Liver (tissue), 3 donors: ENCODE results near the gene VPS13C.

ENCODE experiments used
- FOXA1 ChIP-seq: IDR thresholded peaks from 2 replicates; pipeline ENCODE4 v1.6.1; 2016; ENCODE audit warnings: antibody characterized with exemption
- JUND ChIP-seq, 2 donors: IDR thresholded peaks; 2 replicates each; pipeline ENCODE4 v1.6.1; 2016; ENCODE audit warnings: antibody characterized with exemption in 2 of 2
- TAF1 ChIP-seq: conservative IDR thresholded peaks from 2 replicates; pipeline ENCODE4 v1.6.1; 2016; ENCODE audit warnings: antibody characterized with exemption, mild to moderate bottlenecking
- TF ChIP-seq, protein P1 (sequence below): fragments of 150-350 bp; IDR thresholded peaks from 2 replicates; pipeline ENCODE4 v1.5.1; 2017; ENCODE audit warnings: improper control_type of control experiment, low read depth, low read length; ENCODE audit not compliant: missing input control
- donor health status: healthy.
- donor health status: healthy.

DNA sequence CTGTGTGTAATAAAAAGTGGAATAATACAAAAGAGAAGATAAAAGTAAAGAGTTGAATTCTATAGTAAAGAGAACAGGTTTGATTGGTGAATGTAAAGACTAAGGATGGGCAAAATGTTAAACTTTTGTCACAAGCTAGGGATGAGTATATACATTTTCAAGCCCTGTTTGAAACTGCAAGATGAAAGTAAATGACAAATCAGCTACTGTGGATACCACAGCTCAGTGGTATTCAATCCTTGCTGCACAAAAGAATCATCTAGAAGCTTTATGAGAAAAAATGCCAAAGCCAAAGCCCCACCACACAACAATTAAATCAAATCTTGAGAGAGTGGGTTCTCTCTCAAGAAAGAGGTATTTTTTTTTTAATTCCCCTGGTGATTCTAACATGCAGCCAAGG is 67.7 kb downstream of the VPS13C start:
- TF ChIP-seq, protein P1, sequence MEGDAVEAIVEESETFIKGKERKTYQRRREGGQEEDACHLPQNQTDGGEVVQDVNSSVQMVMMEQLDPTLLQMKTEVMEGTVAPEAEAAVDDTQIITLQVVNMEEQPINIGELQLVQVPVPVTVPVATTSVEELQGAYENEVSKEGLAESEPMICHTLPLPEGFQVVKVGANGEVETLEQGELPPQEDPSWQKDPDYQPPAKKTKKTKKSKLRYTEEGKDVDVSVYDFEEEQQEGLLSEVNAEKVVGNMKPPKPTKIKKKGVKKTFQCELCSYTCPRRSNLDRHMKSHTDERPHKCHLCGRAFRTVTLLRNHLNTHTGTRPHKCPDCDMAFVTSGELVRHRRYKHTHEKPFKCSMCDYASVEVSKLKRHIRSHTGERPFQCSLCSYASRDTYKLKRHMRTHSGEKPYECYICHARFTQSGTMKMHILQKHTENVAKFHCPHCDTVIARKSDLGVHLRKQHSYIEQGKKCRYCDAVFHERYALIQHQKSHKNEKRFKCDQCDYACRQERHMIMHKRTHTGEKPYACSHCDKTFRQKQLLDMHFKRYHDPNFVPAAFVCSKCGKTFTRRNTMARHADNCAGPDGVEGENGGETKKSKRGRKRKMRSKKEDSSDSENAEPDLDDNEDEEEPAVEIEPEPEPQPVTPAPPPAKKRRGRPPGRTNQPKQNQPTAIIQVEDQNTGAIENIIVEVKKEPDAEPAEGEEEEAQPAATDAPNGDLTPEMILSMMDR: no peak
- TF ChIP-seq FOXA1: no peak
- TF ChIP-seq JUND (IDR thresholded peaks at IDR 0.05): no peak
- no peak for TF ChIP-seq TAF1
